GM12878 (cell line): ENCODE results near the gene DKKL1. TPM values are rescaled to one million over a fixed set of nuclear protein-coding genes. Genes with fewer than 3 reads are reported as not detected.

Experiments used
- BHLHE40 ChIP-seq, 2 experiments: fragments of 450-650 bp in 1 of 2; IDR thresholded peaks; 2 replicates each; pipeline ENCODE4 v1.6.1; 2011 to 2017; ENCODE audit warnings: low read depth in 2 of 2, borderline replicate concordance in 1 of 2, improper control_type of control experiment in 1 of 2, low read length in 1 of 2, mild to moderate bottlenecking in 1 of 2
- CBX3 ChIP-seq: fragments of 200-600 bp; sonication (generic); IDR thresholded peaks from 2 replicates; pipeline ENCODE4 v1.6.1; 2016; ENCODE audit warnings: low read depth, borderline replicate concordance
- ESRRA ChIP-seq: IDR thresholded peaks from 2 replicates; pipeline ENCODE4 v1.6.1; 2012; ENCODE audit warnings: mild to moderate bottlenecking, low read length, improper control_type of control experiment
- FOXM1 ChIP-seq: IDR thresholded peaks from 2 replicates; pipeline ENCODE4 v1.6.1; 2012; ENCODE audit warnings: low read depth, mild to moderate bottlenecking, inconsistent platforms, low read length, moderate library complexity
- NBN ChIP-seq: fragments of 450-650 bp; IDR thresholded peaks from 2 replicates; pipeline ENCODE4 v1.6.1; 2016
- PKNOX1 ChIP-seq: fragments of 450-650 bp; IDR thresholded peaks from 2 replicates; pipeline ENCODE4 v1.6.1; 2016; ENCODE audit warnings: mild to moderate bottlenecking
- RCOR1 ChIP-seq: conservative IDR thresholded peaks from 2 replicates; pipeline ENCODE4 v1.6.1; 2012; ENCODE audit warnings: low read depth, low read length, improper control_type of control experiment
- SMAD1 ChIP-seq: fragments of 450-650 bp; IDR thresholded peaks from 2 replicates; pipeline ENCODE4 v1.6.1; 2018; ENCODE audit warnings: mild to moderate bottlenecking, low read depth; ENCODE audit not compliant: partially characterized antibody
- SP1 ChIP-seq: IDR thresholded peaks from one replicate; pipeline ENCODE4 v1.6.1; 2011; ENCODE audit warnings: low read depth, low read length
- STAT3 ChIP-seq: IDR thresholded peaks from 2 replicates; pipeline ENCODE4 v1.6.1; 2011; ENCODE audit warnings: low read depth, low read length, improper control_type of control experiment
- TCF7 ChIP-seq: IDR thresholded peaks from 2 replicates; pipeline ENCODE4 v1.6.1; 2014; ENCODE audit warnings: antibody characterized with exemption, borderline replicate concordance
- ZBTB11 ChIP-seq: fragments of 450-650 bp; formaldehyde crosslinking; IDR thresholded peaks from 2 replicates; pipeline ENCODE4 v1.5.0; 2022; ENCODE audit warnings: mild to moderate bottlenecking, missing genetic modification characterization
- ZNF622 ChIP-seq: fragments of 450-650 bp; IDR thresholded peaks from 2 replicates; pipeline ENCODE4 v1.6.1; 2017; ENCODE audit warnings: mild to moderate bottlenecking, inconsistent platforms
- polyA plus RNA-seq, 11 experiments: library from polyadenylated mRNA; depleted of rRNA in 4 of 11; unstranded in 6 of 11; stranded (reverse) in 5 of 11; fragments of >200 nt; fragmentation: Nextera tagmentation in 4 of 11; fragmentation: Illumina TruSeq in 1 of 11; extraction: Ambion mirVana in 4 of 11; extraction: Trizol in 1 of 11; gene quantifications; 1 replicate in 1 of 11; 2 replicates in 10 of 11; pipeline versions ENCODE4 v1.2.1 to v1.2.3, GENCODE V29; 2011 to 2016; ENCODE audit warnings: inconsistent platforms in 2 of 11, missing spikeins in 2 of 11, low read depth in 1 of 11
- total RNA-seq, 4 experiments: library from RNA; depleted of rRNA in 3 of 4; stranded (reverse); fragments of >200 nt in 3 of 4; fragmentation: Illumina TruSeq in 1 of 4; extraction: Trizol in 1 of 4; gene quantifications; 2 replicates each; pipeline versions ENCODE4 v1.2.1 to v1.2.3, GENCODE V29; 2013 to 2021

The DKKL1 gene
- total and polyA plus RNA-seq, 10 of the 15 experiments (the other 5 are each of a cell fraction or from before 2014, with no cell fraction given), result not detected

GRCh38 chr19:49340069-49340864 lies 23.4 kb upstream of the DKKL1 start (continued):
- TF ChIP-seq SP1 (peak; percentile 84), SMAD1 (peak; percentile 61), CBX3 (no peak), BHLHE40 (IDR thresholded peaks at IDR 0.05; ENCODE audit: borderline replicate concordance in 1 of 2, low read depth in 2 of 2, low read length in 1 of 2) (peak; percentile 98), ZBTB11 (CRISPR knock-in tag) (no peak), RCOR1 (0 out of 2 replicates have a peak, but pooled peaks have one; percentile 84), STAT3 (0 out of 2 replicates have a peak, but pooled peaks have one; percentile 50), PKNOX1 (peak; percentile 62), TCF7 (no peak), ZNF622 (no peak), FOXM1 (peak; percentile 91; the same call in 1 of the 2 replicates), ESRRA (0 out of 2 replicates have a peak, but pooled peaks have one; percentile 36), NBN (peak; percentile 95)
